ENCODE measurements around the gene PCDHGB1.
"Not testable (repeated sequence)": the region's sequence is repeated elsewhere in the genome, so short reads cannot be mapped to it uniquely, and the experiment has no call there.

Gene PCDHGB1

DNA sequence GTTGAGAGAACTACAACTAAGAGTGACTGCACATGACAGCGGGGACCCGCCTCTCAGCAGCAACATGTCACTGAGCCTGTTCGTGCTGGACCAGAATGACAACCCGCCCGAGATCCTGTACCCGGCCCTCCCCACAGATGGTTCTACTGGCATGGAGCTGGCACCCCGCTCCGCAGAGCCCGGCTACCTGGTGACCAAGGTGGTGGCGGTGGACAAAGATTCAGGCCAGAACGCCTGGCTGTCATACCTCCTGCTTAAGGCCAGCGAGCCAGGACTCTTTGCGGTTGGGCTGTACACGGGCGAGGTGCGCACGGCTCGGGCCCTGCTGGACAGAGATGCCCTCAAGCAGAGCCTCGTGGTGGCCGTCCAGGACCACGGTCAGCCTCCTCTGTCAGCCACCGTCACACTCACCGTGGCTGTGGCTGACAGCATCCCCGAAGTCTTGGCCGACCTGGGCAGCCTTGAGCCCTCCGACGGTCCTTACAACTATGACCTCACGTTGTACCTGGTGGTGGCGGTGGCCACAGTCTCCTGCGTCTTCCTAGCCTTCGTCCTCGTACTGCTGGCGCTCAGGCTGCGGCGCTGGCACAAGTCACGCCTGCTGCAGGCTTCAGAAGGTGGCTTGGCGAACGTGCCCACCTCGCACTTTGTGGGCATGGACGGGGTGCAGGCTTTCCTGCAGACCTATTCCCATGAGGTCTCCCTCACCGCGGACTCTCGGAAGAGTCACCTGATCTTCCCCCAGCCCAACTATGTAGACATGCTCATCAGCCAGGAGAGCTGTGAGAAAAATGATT lies 34.8 kb downstream of the PCDHGB1 start:
- no peak for DNase-seq

DNA sequence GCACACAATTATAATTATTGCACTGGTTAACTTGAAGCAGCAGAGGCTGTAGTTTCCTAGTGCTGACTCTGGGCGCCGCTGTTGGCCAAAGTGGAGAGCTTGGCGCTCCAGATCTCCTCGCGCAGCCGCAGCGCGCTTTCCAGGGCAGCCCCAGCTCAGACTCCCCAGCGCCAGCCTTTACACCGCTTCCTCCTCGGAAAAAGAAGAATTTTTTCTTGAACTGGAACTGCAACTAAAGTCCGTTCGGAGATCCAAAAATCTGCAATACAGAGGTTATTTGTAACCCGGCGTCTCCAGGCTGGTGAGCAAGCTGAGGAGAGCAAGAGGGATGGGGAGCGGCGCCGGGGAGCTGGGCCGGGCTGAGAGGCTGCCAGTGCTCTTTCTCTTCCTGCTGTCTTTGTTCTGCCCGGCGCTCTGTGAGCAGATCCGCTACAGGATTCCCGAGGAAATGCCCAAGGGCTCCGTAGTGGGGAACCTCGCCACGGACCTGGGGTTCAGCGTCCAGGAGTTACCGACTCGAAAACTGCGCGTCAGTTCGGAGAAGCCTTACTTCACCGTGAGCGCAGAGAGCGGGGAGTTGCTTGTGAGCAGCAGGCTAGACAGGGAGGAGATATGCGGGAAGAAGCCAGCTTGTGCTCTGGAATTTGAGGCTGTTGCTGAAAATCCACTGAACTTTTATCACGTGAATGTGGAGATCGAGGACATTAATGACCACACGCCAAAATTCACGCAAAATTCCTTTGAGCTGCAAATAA lies 37.8 kb downstream of the PCDHGB1 start, which contains the start of gene PCDHGB4:
Gene PCDHGB4 (plus strand): TSS at position 142 of the 755 bp plus-strand sequence. CDS start 187 bp downstream, at position 329.
- DNase-seq, result not testable (repeated sequence)

DNA sequence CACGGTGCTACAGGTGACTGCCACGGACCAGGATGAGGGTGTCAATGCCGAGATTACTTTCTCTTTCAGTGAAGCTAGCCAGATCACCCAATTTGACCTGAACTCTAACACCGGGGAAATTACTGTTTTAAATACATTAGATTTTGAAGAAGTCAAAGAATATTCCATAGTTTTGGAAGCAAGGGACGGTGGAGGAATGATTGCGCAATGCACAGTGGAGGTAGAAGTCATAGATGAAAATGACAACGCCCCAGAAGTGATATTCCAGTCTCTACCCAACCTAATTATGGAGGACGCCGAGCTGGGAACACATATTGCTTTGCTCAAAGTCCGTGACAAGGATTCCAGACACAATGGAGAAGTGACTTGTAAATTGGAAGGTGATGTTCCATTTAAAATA lies 38.8 kb downstream of the PCDHGB1 start:
- no peak for DNase-seq

DNA sequence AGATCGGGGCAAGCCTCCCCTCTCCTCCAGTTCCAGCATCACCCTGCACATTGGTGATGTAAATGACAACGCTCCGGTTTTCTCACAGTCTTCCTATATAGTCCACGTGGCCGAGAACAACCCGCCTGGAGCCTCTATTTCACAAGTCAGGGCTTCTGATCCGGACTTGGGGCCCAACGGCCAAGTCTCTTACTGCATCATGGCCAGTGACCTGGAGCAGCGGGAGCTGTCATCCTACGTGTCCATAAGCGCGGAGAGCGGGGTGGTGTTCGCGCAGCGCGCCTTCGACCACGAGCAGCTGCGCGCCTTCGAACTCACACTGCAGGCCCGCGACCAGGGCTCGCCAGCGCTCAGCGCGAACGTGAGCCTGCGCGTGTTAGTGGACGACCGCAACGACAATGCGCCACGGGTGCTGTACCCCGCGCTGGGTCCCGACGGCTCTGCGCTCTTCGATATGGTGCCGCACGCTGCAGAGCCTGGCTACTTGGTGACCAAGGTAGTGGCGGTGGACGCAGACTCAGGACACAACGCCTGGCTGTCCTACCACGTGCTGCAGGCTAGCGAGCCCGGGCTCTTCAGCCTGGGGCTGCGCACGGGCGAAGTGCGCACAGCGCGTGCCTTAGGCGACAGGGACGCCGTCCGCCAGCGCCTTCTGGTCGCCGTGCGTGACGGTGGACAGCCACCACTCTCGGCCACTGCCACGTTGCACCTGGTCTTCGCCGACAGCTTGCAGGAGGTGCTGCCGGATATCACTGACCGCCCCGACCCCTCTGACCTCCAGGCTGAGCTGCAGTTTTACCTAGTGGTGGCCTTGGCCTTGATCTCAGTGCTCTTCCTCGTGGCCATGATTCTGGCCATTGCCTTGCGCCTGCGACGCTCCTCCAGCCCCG lies 39.5 kb downstream of the PCDHGB1 start:
- no peak for DNase-seq

DNA sequence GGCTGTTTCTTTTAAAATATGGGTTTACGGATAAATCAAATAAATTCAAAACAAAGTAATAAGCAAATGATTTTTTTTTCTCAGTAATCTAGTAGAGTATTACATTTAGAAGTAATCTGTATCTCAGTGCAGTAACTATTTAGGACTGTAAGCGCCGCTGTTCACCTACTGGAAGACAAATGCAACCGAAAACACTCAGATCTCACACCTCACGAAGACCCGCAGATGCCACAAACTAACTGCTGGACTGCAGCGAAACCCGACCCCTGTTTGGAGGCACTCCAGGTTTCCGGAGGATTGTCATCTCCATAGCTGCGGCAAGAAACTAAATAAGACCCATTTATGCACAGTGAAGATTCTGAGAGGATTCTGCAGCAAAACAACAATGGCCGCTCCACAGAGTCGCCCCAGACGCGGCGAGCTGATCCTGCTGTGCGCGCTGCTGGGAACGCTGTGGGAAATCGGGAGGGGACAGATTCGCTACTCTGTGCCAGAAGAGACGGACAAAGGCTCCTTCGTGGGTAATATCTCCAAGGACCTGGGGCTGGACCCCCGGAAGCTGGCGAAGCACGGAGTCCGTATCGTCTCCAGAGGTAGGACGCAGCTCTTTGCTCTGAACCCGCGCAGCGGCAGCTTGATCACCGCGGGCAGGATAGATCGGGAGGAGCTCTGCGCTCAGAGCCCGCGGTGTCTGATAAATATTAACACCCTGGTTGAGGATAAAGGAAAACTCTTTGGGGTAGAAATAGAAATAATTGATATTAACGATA lies 42.7 kb downstream of the PCDHGB1 start, which contains the start of gene PCDHGA8:
Gene PCDHGA8 (plus strand): TSS at position 205 of the 770 bp plus-strand sequence. CDS start 181 bp downstream, at position 386.
- DNase-seq, result no peak

DNA sequence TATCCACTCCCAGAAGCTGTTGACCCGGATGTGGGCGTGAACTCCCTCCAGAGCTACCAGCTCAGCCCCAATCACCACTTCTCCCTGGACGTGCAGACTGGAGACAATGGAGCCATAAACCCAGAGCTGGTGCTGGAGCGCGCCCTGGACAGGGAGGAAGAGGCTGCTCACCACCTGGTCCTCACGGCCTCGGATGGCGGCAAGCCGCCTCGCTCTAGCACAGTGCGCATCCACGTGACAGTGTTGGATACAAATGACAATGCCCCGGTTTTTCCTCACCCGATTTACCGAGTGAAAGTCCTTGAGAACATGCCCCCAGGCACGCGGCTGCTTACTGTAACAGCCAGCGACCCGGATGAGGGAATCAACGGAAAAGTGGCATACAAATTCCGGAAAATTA lies 43.4 kb downstream of the PCDHGB1 start:
- no peak for DNase-seq

DNA sequence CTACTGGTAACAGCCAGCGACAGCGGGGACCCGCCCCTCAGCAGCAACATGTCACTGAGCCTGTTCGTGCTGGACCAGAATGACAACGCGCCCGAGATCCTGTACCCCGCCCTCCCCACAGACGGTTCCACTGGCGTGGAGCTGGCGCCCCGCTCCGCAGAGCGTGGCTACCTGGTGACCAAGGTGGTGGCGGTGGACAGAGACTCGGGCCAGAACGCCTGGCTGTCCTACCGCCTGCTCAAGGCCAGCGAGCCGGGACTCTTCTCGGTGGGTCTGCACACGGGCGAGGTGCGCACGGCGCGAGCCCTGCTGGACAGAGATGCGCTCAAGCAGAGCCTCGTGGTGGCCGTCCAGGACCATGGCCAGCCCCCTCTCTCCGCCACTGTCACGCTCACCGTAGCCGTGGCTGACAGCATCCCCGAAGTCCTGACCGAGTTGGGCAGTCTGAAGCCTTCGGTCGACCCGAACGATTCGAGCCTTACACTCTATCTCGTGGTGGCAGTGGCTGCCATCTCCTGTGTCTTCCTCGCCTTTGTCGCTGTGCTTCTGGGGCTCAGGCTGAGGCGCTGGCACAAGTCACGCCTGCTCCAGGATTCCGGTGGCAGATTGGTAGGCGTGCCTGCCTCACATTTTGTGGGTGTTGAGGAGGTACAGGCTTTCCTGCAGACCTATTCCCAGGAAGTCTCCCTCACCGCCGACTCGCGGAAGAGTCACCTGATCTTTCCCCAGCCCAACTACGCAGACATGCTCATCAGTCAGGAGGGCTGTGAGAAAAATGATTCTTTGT lies 44.7 kb downstream of the PCDHGB1 start:
- not testable (repeated sequence) for DNase-seq

DNA sequence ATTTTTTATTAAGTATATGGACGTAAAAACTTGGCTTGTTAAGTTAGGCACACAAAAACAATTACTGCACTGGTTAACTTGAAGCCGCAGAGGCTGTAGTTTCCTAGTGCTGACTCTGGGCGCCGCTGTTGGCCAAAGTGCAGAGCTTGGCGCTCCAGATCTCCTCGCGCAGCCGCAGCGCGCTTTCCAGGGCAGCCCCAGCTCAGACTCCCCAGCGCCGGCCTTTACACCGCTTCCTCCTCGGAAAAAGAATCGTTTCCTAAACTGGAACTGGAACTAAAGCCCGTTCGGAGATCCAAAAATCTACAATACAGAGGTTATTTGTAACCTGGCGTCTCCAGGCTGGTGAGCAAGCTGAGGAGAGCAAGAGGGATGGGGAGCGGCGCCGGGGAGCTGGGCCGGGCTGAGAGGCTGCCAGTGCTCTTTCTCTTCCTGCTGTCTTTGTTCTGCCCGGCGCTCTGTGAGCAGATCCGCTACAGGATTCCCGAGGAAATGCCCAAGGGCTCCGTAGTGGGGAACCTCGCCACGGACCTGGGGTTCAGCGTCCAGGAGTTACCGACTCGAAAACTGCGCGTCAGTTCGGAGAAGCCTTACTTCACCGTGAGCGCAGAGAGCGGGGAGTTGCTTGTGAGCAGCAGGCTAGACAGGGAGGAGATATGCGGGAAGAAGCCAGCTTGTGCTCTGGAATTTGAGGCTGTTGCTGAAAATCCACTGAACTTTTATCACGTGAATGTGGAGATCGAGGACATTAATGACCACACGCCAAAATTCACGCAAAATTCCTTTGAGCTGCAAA lies 48.1 kb downstream of the PCDHGB1 start, which contains the start of gene PCDHGB5:
Gene PCDHGB5 (plus strand): TSS at position 192 of the 796 bp plus-strand sequence. CDS start 181 bp downstream, at position 373.
- DNase-seq, result peak; percentile 50

DNA sequence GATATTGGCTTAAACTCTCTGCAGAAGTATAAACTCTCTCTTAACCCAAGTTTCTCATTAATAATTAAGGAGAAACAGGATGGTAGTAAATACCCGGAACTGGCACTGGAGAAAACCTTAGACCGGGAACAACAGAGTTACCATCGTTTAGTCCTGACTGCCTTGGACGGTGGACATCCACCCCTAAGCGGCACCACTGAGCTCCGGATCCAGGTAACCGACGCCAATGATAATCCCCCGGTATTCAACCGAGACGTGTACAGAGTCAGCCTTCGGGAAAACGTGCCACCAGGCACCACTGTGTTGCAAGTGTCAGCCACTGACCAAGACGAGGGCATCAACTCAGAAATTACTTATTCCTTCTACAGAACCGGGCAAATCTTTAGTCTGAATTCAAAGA lies 48.7 kb downstream of the PCDHGB1 start:
- no peak for DNase-seq

DNA sequence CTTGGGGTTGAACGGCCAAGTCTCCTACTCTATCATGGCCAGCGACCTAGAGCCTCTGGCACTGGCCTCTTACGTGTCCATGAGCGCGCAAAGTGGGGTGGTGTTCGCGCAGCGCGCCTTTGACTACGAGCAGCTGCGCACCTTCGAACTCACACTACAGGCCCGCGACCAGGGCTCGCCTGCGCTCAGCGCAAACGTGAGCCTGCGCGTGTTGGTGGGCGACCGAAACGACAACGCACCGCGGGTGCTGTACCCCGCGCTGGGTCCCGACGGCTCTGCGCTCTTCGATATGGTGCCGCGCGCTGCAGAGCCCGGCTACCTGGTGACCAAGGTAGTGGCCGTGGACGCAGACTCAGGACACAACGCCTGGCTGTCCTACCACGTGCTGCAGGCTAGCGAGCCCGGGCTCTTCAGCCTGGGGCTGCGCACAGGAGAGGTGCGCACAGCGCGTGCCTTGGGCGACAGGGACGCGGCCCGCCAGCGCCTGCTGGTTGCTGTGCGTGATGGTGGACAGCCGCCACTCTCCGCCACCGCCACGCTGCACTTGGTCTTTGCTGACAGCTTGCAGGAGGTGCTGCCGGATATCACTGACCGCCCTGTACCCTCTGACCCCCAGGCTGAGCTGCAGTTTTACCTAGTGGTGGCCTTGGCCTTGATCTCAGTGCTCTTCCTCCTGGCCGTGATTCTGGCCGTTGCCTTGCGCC lies 49.8 kb downstream of the PCDHGB1 start:
- no peak for DNase-seq
